Mesendoderm (in vitro differentiated cells): ENCODE data around the gene R3HCC1L.
A peak's percentile ranks its signal among the peaks of the same experiment; 100 is the strongest.

ENCODE experiments used
- DNase-seq: peaks from one replicate; pipeline ENCODE4 v3.0.0; 2013
- H2AK5ac ChIP-seq: 2 replicates; pipeline ENCODE4 v1.6.1; 2013; ENCODE audit warnings: low read length, inconsistent platforms
- H2BK120ac ChIP-seq: 2 replicates; pipeline ENCODE4 v1.6.1; 2013; ENCODE audit warnings: low read depth, mild to moderate bottlenecking, low read length, moderate library complexity, mixed read lengths
- H2BK15ac ChIP-seq: replicated peaks from 2 replicates; pipeline ENCODE4 v1.6.1; 2013; ENCODE audit warnings: low read depth, mild to moderate bottlenecking, moderate library complexity
- H2BK5ac ChIP-seq: 2 replicates; pipeline ENCODE4 v1.6.1; 2013; ENCODE audit warnings: low read length, inconsistent platforms
- H3K18ac ChIP-seq: 2 replicates; pipeline ENCODE4 v1.6.1; 2013; ENCODE audit warnings: mild to moderate bottlenecking, low read length, mixed read lengths
- H3K23ac ChIP-seq: one replicate; pipeline ENCODE4 v1.6.1; 2013; ENCODE audit warnings: low read length
- H3K27ac ChIP-seq: 2 replicates; pipeline ENCODE4 v1.5.1; 2013; ENCODE audit warnings: low read depth, mild to moderate bottlenecking, inconsistent platforms, low read length, moderate library complexity
- H3K27me3 ChIP-seq: 2 replicates; pipeline ENCODE4 v1.6.1; 2013; ENCODE audit warnings: low read length, control low read depth, mild to moderate bottlenecking, inconsistent platforms; ENCODE audit not compliant: insufficient read depth, poor library complexity
- H3K36me3 ChIP-seq: 2 replicates; pipeline ENCODE4 v1.6.1; 2013; ENCODE audit warnings: low read length, inconsistent platforms; ENCODE audit not compliant: control insufficient read depth, insufficient read depth
- H3K4ac ChIP-seq: one replicate; pipeline ENCODE4 v1.6.1; 2013; ENCODE audit warnings: low read depth, mild to moderate bottlenecking, low read length, moderate library complexity
- H3K4me1 ChIP-seq: 2 replicates; pipeline ENCODE4 v1.6.1; 2013; ENCODE audit warnings: low read depth, low read length, inconsistent platforms; ENCODE audit not compliant: control insufficient read depth
- H3K4me2 ChIP-seq: 2 replicates; pipeline ENCODE4 v1.6.1; 2013; ENCODE audit warnings: low read length
- H3K4me3 ChIP-seq: 2 replicates; pipeline ENCODE4 v1.5.1; 2013; ENCODE audit warnings: mild to moderate bottlenecking, low read length
- H3K56ac ChIP-seq: one replicate; pipeline ENCODE4 v1.6.1; 2013; ENCODE audit warnings: low read length
- H3K79me1 ChIP-seq: 2 replicates; pipeline ENCODE4 v1.6.1; 2013; ENCODE audit warnings: low read length, inconsistent platforms
- H3K79me2 ChIP-seq: 2 replicates; pipeline ENCODE4 v1.6.1; 2013; ENCODE audit warnings: mild to moderate bottlenecking, low read length; ENCODE audit not compliant: control insufficient read depth, insufficient read depth
- H3K9ac ChIP-seq: 2 replicates; pipeline ENCODE4 v1.6.1; 2013; ENCODE audit warnings: low read length, inconsistent platforms
- H4K5ac ChIP-seq: one replicate; pipeline ENCODE4 v1.6.1; 2013; ENCODE audit warnings: low read length
- H4K8ac ChIP-seq: one replicate; pipeline ENCODE4 v1.6.1; 2013; ENCODE audit warnings: low read depth, mild to moderate bottlenecking, control low read depth, low read length, moderate library complexity
- WGBS: extraction: QIAGEN DNeasy Blood & Tissue Kit; methylation state at CpG from one replicate; pipeline ENCODE4 v1.1.7; 2013; ENCODE audit warnings: low lambda C conversion rate, missing lambda C conversion rate; ENCODE audit not compliant: insufficient coverage; ENCODE audit errors: extremely low coverage; 5-methylcytosine and 5-hydroxymethylcytosine counted together

R3HCC1L gene

DNA sequence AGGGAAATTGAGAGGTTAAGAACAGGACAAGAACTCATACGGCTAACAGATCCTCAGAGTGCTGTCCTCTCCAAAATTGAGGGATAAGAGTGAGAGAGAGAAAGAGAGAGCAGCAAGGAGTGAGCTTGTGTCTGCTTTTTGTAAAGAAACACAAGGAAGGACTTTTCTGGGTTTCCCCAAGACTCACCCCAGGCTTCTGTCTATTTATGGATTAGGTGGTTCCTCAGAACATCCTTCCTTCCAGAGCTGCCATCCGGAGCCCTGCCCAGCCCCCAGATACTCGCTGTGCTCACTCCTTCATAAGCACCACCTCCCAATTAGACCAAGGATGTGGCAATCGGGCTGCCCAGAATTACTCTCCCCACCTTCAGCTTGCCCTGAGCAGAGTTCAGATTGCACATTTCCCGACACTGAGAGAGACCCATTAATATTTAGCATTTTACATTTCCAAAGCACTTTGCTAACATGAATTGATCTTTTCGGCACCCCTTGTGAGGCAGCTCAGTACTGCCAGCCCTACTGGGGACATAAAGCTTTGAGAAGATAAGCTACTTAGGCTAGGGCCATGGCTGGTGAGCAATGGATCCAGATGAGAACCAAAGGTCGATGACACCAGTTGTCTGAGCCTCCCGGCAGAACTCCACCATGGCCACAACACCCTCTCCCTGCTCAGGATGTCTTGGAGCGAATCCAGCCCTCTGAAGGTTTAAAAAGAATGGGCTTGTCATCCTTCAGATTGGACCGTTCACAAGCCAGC lies 19.2 kb upstream of the R3HCC1L start:
- Histone ChIP-seq H3K18ac (no peak overlapping the region), H3K56ac (no peak overlapping the region), H3K36me3 (no peaks in the 10 kb centered on the region), H4K8ac (no peak overlapping the region), H3K27ac (no peak overlapping the region), H3K4me2 (no peak overlapping the region), H3K23ac (no peak overlapping the region), H3K9ac (no peak overlapping the region), H3K4me1 (no peaks in the 10 kb centered on the region), H3K4ac (no peak overlapping the region), H3K79me2 (no peaks in the 10 kb centered on the region), H2BK120ac (no peak overlapping the region), H3K4me3 (no peak overlapping the region), H2AK5ac (no peak overlapping the region), H2BK15ac (no peak overlapping the region), H4K5ac (no peak overlapping the region), H3K27me3 (no peaks in the 10 kb centered on the region), H2BK5ac (no peak overlapping the region), H3K79me1 (no peaks in the 10 kb centered on the region)
- DNase-seq: no peak
- no CpG with 5 or more reads among the region's 10 CpGs for WGBS

- Histone ChIP-seq H3K79me1 (no peaks in the 10 kb centered on the region), H2BK5ac (no peak overlapping the region), H2BK120ac (no peak overlapping the region), H3K9ac (no peak overlapping the region), H2BK15ac (no peak overlapping the region), H3K79me2 (no peaks in the 10 kb centered on the region), H3K27me3 (no peaks in the 10 kb centered on the region), H4K8ac (no peak overlapping the region), H3K4ac (no peak overlapping the region), H3K23ac (no peak overlapping the region), H3K36me3 (no peaks in the 10 kb centered on the region), H3K18ac (no peak overlapping the region), H3K4me3 (no peak overlapping the region), H4K5ac (no peak overlapping the region), H3K4me1 (no peaks in the 10 kb centered on the region), H3K27ac (no peak overlapping the region), H2AK5ac (no peak overlapping the region), H3K4me2 (no peak overlapping the region), H3K56ac (no peak overlapping the region)
- WGBS: no CpG with 5 or more reads among the region's 4 CpGs
- DNase-seq: no peak
These were observed 14.6 kb upstream of the R3HCC1L start for GRCh38 chr10:98119891-98120290.

GRCh38 chr10:98125940-98126631 lies 8.4 kb upstream of the R3HCC1L start:
- no peak for DNase-seq
- H3K27ac ChIP-seq: no peak overlapping the region
- no peak overlapping the region for H4K5ac ChIP-seq
- no peak overlapping the region for H3K23ac ChIP-seq
- H3K4me1 ChIP-seq: no peaks in the 10 kb centered on the region
- H3K4me3 ChIP-seq: no peak overlapping the region
- no peak overlapping the region for H3K4ac ChIP-seq
- H3K9ac ChIP-seq: no peak overlapping the region
- no peak overlapping the region for H2BK5ac ChIP-seq
- H3K79me1 ChIP-seq: no peaks in the 10 kb centered on the region
- no peaks in the 10 kb centered on the region for H3K79me2 ChIP-seq
- H3K27me3 ChIP-seq: no peaks in the 10 kb centered on the region
- H2BK120ac ChIP-seq: no peak overlapping the region
- no peak overlapping the region for H3K18ac ChIP-seq
- H2AK5ac ChIP-seq: no peak overlapping the region
- no peaks in the 10 kb centered on the region for H3K36me3 ChIP-seq
- no peak overlapping the region for H3K4me2 ChIP-seq
- WGBS: no CpG with 5 or more reads among the region's 6 CpGs
- no peak overlapping the region for H4K8ac ChIP-seq
- no peak overlapping the region for H2BK15ac ChIP-seq
- no peak overlapping the region for H3K56ac ChIP-seq

DNA sequence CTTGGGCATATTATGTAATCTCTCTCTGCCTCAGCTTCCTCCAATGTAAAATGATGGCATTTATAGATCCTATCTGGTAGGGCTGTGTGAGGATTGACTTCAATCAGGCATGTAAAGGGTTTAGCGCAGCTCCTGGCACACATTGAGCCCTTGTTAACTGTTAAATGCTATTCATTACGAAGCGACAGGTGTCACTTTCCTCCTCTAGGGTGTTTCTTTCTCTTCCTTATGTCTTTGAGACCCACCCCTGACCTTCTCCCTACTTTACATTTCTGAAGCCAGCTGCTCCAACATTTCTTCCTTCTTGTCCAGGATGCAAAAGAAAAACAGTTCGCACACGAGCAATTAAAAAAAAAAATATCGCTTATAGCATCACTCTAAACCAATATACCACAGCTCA lies 5.7 kb upstream of the R3HCC1L start:
- Histone ChIP-seq H3K18ac (no peak overlapping the region), H2BK120ac (no peak overlapping the region), H4K8ac (no peak overlapping the region), H3K36me3 (no peaks in the 10 kb centered on the region), H2AK5ac (no peak overlapping the region), H3K4me2 (no peak overlapping the region), H3K27ac (no peak overlapping the region), H3K9ac (no peak overlapping the region), H3K56ac (no peak overlapping the region), H3K79me2 (no peaks in the 10 kb centered on the region), H2BK15ac (no peak overlapping the region), H3K27me3 (no peaks in the 10 kb centered on the region), H4K5ac (no peak overlapping the region), H3K23ac (no peak overlapping the region), H3K4me1 (no peaks in the 10 kb centered on the region), H2BK5ac (no peak overlapping the region), H3K79me1 (no peaks in the 10 kb centered on the region), H3K4me3 (no peak overlapping the region), H3K4ac (no peak overlapping the region)
- DNase-seq: no peak
- WGBS: no CpG with 5 or more reads among the region's 6 CpGs

- Histone ChIP-seq H3K4me1 (peaks cover 2% of the 10 kb centered on the region), H3K4me2 (no peak overlapping the region), H3K27ac (no peak overlapping the region), H3K56ac (no peak overlapping the region), H3K4me3 (no peak overlapping the region), H3K9ac (no peak overlapping the region), H2AK5ac (no peak overlapping the region), H3K23ac (no peak overlapping the region), H3K79me2 (peaks cover 4% of the 10 kb centered on the region), H2BK120ac (no peak overlapping the region), H2BK15ac (no peak overlapping the region), H3K27me3 (no peaks in the 10 kb centered on the region), H3K18ac (no peak overlapping the region), H3K4ac (no peak overlapping the region), H4K5ac (no peak overlapping the region), H3K79me1 (no peaks in the 10 kb centered on the region), H4K8ac (no peak overlapping the region), H3K36me3 (no peaks in the 10 kb centered on the region), H2BK5ac (no peak overlapping the region)
- DNase-seq: peak; percentile 22
- WGBS: no CpG with 5 or more reads among the region's 3 CpGs
These were observed 2.8 kb upstream of the R3HCC1L start for GRCh38 chr10:98131619-98132018.
